GM21526 (cell line): ENCODE measurements around the gene XKR7.

Experiments
- ATAC-seq: cut with Tn5 transposase; IDR thresholded peaks from one replicate; pipeline ENCODE4 v1.9.1; 2021; ENCODE audit warnings: moderate library complexity; ENCODE audit not compliant: unreplicated experiment, low FRiP score

Gene XKR7

DNA sequence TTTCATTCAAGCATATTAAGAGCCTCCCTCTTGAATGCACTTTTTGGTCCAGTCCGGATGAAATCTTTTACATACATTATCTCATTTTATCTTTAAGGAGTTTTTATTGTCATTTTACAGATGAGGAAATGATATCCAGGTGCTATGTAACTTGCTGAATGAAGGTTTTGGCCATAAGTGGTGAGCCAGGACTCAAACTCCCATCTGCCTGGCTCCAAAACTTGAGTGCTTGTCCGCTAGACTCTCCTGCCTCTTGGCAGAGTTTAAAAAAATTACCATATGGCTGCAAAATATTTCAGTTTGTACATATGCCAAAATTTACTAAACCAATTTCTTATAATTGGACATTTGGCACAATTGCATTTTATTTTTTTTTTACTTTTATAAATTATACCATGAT lies 28.3 kb upstream of the XKR7 start:
- no peak for ATAC-seq

GRCh38 chr20:31943052-31943471 lies 24.9 kb upstream of the XKR7 start:
- ATAC-seq = no peak

GRCh38 chr20:31945319-31945718 lies 22.6 kb upstream of the XKR7 start:
- no peak for ATAC-seq

GRCh38 chr20:31945785-31946184 lies 22.2 kb upstream of the XKR7 start:
- no peak for ATAC-seq

- ATAC-seq = no peak
Observed at GRCh38 chr20:31948008-31948407, 19.9 kb upstream of the XKR7 start.

- no peak for ATAC-seq
Observed at GRCh38 chr20:31949877-31950646, 17.9 kb upstream of the XKR7 start.

DNA sequence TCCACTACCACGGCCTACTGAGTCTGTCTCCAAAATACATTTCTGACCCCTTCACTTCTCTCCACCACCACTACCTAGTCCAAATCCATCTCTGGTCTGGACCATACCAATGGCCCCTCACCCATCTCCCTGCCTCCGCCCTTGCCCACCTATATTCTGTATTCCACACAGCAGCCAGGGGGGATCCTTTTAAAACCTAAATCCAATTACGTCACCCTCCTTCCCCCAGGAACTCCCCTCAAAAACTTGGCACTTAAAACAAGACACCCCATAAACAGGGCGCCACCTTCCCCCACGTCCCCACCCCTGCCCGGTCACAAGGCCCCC lies 16.8 kb upstream of the XKR7 start:
- no peak for ATAC-seq

DNA sequence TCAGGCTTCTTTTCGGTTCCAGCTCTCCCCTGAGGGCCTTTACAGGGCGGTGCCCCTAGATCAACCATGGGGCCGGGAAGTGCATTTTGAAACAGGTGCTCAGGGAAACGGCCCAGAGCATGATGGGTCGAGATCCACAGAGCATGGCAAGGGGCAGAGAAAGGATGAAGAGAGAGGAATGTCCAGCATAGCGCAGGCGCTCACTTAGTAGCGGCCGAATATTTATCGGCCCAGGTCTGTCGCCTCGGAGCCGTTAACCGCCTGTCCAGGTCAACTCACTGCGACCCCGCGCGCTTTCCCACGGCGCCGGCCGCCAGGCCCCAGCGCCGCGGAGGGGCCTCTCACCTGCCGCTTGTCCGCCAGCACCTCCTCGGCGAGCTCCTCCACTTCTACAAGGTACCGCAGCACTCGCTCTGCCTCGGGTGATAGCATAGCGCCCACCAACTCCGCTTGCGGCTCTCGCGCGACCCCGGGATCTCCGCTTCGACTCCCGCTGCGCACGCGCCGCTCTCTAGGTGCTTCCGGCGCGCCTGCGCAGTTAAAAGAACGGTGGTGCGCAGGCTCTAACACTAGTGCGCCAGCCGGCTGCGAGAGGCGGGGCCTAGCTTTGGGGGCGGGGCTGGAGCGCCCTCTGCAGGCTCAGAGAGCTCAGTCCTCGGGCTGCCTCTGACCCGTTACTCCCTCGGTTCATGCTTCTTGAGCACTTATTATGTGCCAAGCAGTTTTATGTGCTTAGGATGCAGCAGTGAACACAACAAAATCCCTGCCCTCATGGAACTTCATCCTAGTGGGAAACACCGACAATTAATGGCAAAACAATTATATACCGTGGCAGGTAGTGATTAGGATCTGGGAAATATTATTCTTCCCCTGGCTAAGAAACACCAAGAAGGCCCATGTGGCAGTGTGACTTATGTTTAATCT lies 16.2 kb upstream of the XKR7 start, which contains the start of gene PDRG1:
Gene PDRG1 (minus strand): TSS at position 517 of the 924 bp plus-strand sequence. CDS start 85 bp downstream, at position 432.
- ATAC-seq = peak; percentile 84

DNA sequence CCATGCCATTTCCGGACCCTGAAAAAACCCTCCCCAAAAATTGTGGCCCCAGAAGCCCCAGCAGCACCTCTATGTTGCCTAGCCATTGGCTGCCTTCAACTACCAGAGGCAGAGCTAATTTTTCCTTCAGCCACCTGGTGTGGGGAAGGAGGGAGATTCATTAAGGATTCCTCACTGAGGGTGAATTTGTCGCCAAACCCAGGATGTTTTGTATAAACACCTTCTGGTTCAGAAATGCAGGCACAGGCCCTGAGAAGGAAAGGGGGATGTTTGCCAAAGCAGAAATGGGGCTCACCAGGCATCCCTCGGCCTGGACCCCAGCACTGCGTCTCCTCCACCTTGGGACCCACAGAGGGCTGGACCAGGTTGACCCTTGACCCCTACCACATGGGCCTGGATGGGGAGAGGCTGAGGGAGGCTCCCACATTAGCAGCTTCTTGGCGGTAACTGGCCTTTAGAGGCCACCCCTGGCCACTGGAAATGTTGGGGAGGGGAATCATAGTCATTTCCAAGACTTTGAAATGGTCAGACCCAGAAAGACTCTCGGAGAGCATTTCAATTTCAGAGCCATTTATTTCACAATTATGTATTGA lies 14.3 kb upstream of the XKR7 start:
- no peak for ATAC-seq

GRCh38 chr20:31954500-31954899 lies 13.5 kb upstream of the XKR7 start:
- no peak for ATAC-seq

- no peak for ATAC-seq
Observed at GRCh38 chr20:31956556-31957526, 11.1 kb upstream of the XKR7 start.

DNA sequence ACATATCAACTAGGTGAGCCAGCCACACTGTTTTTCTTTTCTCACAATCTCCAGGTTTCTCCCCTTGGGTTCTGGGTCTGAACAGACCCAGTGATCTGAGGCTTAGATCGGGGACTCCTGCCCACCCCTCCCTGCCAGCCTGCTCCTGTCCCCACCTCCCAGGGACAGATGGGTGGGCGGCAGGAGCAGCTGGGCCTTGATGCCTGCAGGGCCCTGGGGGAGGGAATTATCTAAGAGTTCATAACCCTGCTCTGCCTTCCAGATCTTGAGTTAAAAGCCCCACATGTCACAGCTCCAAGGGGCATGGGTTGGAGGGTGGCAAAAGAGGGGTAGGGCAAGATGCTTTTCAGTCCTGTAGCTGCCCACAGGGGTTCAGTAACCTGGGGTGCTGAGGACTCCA lies 5.2 kb upstream of the XKR7 start:
- no peak for ATAC-seq

- ATAC-seq = no peak
Observed at GRCh38 chr20:31963889-31964288, 4.1 kb upstream of the XKR7 start.

GRCh38 chr20:31966991-31967655 lies 828 bp upstream of the XKR7 start:
- ATAC-seq = no peak

DNA sequence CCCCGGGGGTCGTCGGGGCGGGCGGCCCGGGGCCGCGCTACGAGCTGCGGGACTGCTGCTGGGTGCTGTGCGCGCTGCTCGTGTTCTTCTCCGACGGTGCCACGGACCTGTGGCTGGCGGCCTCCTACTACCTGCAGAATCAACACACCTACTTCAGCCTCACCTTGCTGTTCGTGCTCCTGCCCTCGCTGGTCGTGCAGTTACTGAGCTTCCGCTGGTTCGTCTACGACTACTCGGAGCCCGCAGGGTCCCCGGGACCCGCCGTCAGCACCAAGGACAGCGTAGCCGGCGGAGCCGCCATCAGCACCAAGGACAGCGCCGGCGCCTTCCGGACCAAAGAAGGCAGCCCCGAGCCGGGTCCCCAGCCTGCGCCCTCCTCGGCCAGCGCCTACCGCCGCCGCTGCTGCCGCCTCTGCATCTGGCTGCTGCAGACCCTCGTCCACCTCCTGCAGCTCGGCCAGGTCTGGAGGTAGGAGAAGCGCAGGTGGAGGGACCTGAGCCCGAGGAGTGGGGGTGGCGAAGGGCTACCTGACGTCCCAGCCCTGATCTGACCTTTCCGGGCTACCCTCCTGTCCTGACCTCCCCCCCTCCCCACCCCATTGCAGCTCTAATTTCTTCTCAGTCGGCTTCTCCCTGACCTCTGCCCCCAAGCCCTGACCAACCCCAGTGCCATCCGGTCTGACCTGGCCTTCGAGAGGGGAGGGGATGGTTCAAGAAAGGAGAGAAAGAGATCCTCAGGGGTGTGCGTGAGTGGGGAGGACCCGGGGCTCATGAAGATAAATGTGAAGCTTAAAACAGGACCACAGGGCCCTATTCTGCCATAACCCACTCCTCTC lies 558 bp downstream of the XKR7 start:
- no peak for ATAC-seq

DNA sequence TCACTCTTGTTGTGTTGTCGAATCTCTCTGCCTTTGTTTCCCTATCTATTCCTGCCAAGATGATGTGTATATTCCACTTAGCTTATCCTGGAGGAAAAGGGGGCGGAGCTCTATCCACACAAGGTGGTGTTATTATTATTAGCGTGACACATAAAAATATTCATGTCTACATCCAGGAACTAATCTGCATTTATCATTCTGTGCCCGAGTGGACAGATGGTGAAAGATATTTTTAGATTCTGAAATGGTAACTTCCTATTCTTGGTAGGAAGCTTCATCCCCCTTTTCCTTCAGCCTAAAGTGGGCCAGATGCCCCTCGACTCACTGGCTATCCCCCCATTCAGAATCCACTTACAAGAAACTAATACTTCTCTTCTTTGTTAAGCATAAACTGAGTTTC lies 2.0 kb downstream of the XKR7 start:
- ATAC-seq = no peak

DNA sequence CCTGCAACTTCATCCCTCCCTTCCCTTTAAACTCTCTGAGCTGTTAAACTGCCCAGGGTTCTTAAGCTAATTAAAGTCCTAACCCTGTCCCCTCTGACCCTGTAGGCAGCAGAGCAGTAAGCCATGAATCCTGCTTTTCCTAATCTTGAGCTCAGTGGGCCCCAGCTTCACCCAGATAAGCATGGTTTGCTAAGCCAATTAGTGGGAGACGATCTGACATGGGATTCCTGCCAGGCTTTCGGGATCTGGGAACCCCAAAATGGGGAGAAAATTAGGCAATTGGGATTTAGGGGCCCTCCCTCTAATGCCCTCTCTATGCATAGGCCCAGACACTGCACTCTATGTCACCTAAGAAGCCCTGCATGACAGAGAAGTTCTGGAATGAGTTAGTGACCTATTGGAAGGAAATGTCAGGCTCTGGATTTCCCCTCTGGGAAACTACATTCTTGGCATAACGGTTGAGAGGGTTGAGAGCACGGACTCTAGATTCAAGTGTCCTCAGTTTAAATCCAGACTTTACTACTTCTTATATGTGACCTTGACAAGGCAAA lies 4.6 kb downstream of the XKR7 start:
- no peak for ATAC-seq

DNA sequence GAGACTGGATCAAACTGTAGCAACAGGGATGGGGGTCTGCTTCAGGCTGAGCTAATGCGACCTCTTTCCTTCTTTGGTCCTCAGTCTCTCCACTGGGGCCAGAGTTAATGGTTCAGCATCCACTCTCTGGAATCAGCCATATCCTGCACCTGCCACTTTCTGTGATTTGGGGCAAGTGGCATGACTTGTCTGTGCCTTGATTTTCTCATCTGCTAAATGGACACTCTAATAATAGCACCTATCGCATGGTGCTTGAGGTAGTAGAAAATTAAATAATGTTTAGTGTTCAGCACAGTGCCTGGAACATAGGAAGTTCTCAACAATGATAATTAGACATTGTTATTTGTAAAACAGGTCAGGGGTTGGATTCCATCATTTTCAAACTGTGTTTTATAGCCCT lies 6.3 kb downstream of the XKR7 start:
- no peak for ATAC-seq
